Measurements from ENCODE around the gene UCMA. TPM values are rescaled to one million over a fixed set of nuclear protein-coding genes. Genes with fewer than 3 reads are reported as not detected.

UCMA gene
- total and polyA plus RNA-seq, 2 of the 4 experiments (the other 2 are of a cell fraction), result not detected

GRCh38 chr10:13189961-13190360 lies 44.2 kb downstream of the UCMA start:
- Histone ChIP-seq H3K9me1 (ENCODE audit: insufficient read depth, low read length) (no peaks in the 10 kb centered on the region), H3K14ac (replicated peaks; ENCODE audit: low read depth, low read length) (no peak overlapping the region), H3K4me3 (ENCODE audit: insufficient read depth, low read depth, low read length) (no peak overlapping the region), H4K8ac (ENCODE audit: low read depth in 2 of 2, low read length in 2 of 2) (no peak overlapping the region), H3K27me3 (ENCODE audit: control insufficient read depth, insufficient read depth, low read length) (no peaks in the 10 kb centered on the region), H3K27ac (ENCODE audit: insufficient read depth, low read length) (no peak overlapping the region), H2AK5ac (ENCODE audit: low read depth, low read length) (no peak overlapping the region), H3K36me3 (ENCODE audit: control insufficient read depth, insufficient read depth, low read length) (peaks cover 3% of the 10 kb centered on the region), H4K5ac (ENCODE audit: low read depth, low read length) (no peak overlapping the region), H2AK9ac (replicated peaks; ENCODE audit: low read depth, low read length, poor library complexity) (no peak overlapping the region), H3K18ac (ENCODE audit: low read depth, low read length) (no peak overlapping the region), H3K4me1 (ENCODE audit: control insufficient read depth, insufficient read depth, low read length) (no peaks in the 10 kb centered on the region), H4K20me1 (ENCODE audit: insufficient read depth, low read length) (no peaks in the 10 kb centered on the region), H4K91ac (ENCODE audit: insufficient read depth, low read depth, low read length) (no peak overlapping the region), H3K4me2 (ENCODE audit: low read depth, low read length) (no peak overlapping the region), H2BK5ac (ENCODE audit: low read depth, low read length, poor library complexity, severe bottlenecking) (no peak overlapping the region), H2AFZ (replicated peaks; ENCODE audit: low read length, poor library complexity) (no peak overlapping the region), H3K9me3 (ENCODE audit: control insufficient read depth, insufficient read depth, low read length) (no peaks in the 10 kb centered on the region), H3K79me1 (ENCODE audit: low read depth in 1 of 2, low read length in 2 of 2) (no peaks in the 10 kb centered on the region), H3K9ac (ENCODE audit: low read depth, low read length) (no peak overlapping the region), H2BK20ac (ENCODE audit: low read depth, low read length) (no peak overlapping the region), H2BK15ac (ENCODE audit: low read depth, low read length) (no peak overlapping the region), H2BK120ac (ENCODE audit: low read depth, low read length) (no peak overlapping the region), H3K4ac (ENCODE audit: low read depth, low read length) (no peak overlapping the region), H3K56ac (ENCODE audit: extremely low read depth, insufficient read depth, low read length) (no peak overlapping the region), H3K23ac (ENCODE audit: low read depth, low read length) (no peak overlapping the region)
- DNase-seq (peak; percentile 48), ATAC-seq (ENCODE audit: low read depth) (peak; percentile 35)
- in situ Hi-C loops (cut with MboI; ENCODE audit: low sequenced_read_pairs) (no loop called here), intact Hi-C loops (cut with micrococcal nuclease) (no loop called here), dilution Hi-C loops (cut with HindIII; ENCODE audit: low sequenced_read_pairs, unreplicated experiment) (no loop called here)
- POLR2A ChIA-PET (ENCODE audit: unreplicated experiment), result no interaction called here
- TF ChIP-seq BHLHE40 (IDR thresholded peaks at IDR 0.05; ENCODE audit: low read depth, low read length), result no peak
- WGBS, 2 experiments (ENCODE audit: extremely low coverage in 2 of 2, insufficient read length in 1 of 2), result no CpG with 5 or more reads among the region's 4 CpGs
- CTCF ChIA-PET, result interaction anchor here (1.0 kb wide), 1 partner anchor 10 kb away, joined by 4 read pairs; no protein-coding TSS in a partner anchor
- BruUV-seq (replicated peaks), result no TSS peak
